HCT116 (cell line): ENCODE data around the gene SPAG4.

Source experiments
- EGR1 ChIP-seq: IDR thresholded peaks from 2 replicates; pipeline ENCODE4 v1.6.1; 2012; ENCODE audit warnings: low read depth
- EZH2 ChIP-seq: fragments of 200-600 bp; sonication (generic); IDR thresholded peaks from 2 replicates; pipeline ENCODE4 v1.6.1; 2017; ENCODE audit warnings: antibody characterized with exemption, mixed run types
- EZH2phosphoT487 ChIP-seq: fragments of 200-600 bp; IDR thresholded peaks from 2 replicates; pipeline ENCODE4 v1.6.1; 2018; ENCODE audit warnings: antibody characterized with exemption, borderline replicate concordance
- POLR2A ChIP-seq: IDR thresholded peaks from 2 replicates; pipeline ENCODE4 v1.7.0; 2011; ENCODE audit warnings: borderline replicate concordance; ENCODE audit not compliant: insufficient read depth, insufficient read length; ENCODE audit errors: extremely low read depth
- POLR2AphosphoS5 ChIP-seq: IDR thresholded peaks from 2 replicates; pipeline ENCODE4 v1.6.1; 2011; ENCODE audit warnings: mild to moderate bottlenecking, low read depth, low read length, moderate library complexity
- RAD21 ChIP-seq: IDR thresholded peaks from 2 replicates; pipeline ENCODE4 v1.6.1; 2012; ENCODE audit warnings: low read depth, mild to moderate bottlenecking
- SIN3A ChIP-seq: IDR thresholded peaks from 2 replicates; pipeline ENCODE4 v1.6.1; 2012; ENCODE audit warnings: low read depth
- TCF7L2 ChIP-seq: IDR thresholded peaks from 2 replicates; pipeline ENCODE4 v1.7.0; 2011; ENCODE audit warnings: borderline replicate concordance, inconsistent platforms; ENCODE audit not compliant: insufficient read depth, insufficient read length; ENCODE audit errors: extremely low read depth
- ZNF274 ChIP-seq: fragments of 200-500 bp; sonication (Bioruptor generic); IDR thresholded peaks from 2 replicates; pipeline ENCODE4 v1.6.1; 2014; ENCODE audit warnings: mild to moderate bottlenecking, low read depth, low read length, inconsistent platforms
- TF ChIP-seq, protein P1 (sequence below), 3 experiments: fragments of 200-600 bp in 1 of 3; sonication (generic) in 1 of 3; IDR thresholded peaks in 2 of 3; conservative IDR thresholded peaks in 1 of 3; 2 replicates each; pipeline ENCODE4 v1.5.1; 2012 to 2017; ENCODE audit warnings: low read depth in 2 of 3, low read length in 2 of 3, antibody characterized with exemption in 1 of 3, borderline replicate concordance in 1 of 3, control low read depth in 1 of 3, mild to moderate bottlenecking in 1 of 3, mixed read lengths in 1 of 3, mixed run types in 1 of 3, moderate library complexity in 1 of 3; ENCODE audit not compliant: insufficient read depth in 1 of 3
- TF ChIP-seq, protein P2 (sequence below): IDR thresholded peaks from 2 replicates; pipeline ENCODE4 v1.6.1; 2011; ENCODE audit warnings: mild to moderate bottlenecking, low read length, moderate library complexity; ENCODE audit not compliant: insufficient replicate concordance; ENCODE audit errors: extremely low read depth
- TF ChIP-seq, protein P3 (sequence below): IDR thresholded peaks from 2 replicates; pipeline ENCODE4 v1.6.1; 2012; ENCODE audit warnings: low read depth
- TF ChIP-seq, protein P4 (sequence below): IDR thresholded peaks from 2 replicates; pipeline ENCODE4 v1.6.1; 2012

DNA sequence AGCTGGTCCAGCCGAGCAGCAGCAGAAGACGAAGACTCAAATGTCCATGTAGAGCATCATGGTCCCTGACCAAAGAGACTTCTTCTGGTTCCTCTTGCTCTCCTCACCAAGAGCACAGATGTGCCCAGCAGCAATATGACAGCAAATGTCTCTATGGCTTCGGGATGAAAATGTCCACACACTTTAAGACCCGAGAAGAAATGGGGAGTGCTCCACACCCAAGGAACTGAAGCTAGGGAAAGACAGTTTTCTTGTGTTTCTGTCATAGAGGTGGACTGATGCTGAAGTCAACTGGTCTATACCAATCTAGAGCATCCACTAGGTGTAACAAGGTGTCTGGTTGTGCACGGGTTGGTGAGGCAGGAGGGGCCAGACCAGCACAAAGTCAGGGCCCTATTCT lies 53.6 kb downstream of the SPAG4 start:
- TF ChIP-seq SIN3A: no peak
- no peak for TF ChIP-seq EGR1
- TF ChIP-seq, protein P1, sequence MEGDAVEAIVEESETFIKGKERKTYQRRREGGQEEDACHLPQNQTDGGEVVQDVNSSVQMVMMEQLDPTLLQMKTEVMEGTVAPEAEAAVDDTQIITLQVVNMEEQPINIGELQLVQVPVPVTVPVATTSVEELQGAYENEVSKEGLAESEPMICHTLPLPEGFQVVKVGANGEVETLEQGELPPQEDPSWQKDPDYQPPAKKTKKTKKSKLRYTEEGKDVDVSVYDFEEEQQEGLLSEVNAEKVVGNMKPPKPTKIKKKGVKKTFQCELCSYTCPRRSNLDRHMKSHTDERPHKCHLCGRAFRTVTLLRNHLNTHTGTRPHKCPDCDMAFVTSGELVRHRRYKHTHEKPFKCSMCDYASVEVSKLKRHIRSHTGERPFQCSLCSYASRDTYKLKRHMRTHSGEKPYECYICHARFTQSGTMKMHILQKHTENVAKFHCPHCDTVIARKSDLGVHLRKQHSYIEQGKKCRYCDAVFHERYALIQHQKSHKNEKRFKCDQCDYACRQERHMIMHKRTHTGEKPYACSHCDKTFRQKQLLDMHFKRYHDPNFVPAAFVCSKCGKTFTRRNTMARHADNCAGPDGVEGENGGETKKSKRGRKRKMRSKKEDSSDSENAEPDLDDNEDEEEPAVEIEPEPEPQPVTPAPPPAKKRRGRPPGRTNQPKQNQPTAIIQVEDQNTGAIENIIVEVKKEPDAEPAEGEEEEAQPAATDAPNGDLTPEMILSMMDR (IDR thresholded peaks at IDR 0.05 in 2 of 3, conservative IDR thresholded peaks at IDR 0.05 in 1 of 3; ENCODE audit: borderline replicate concordance in 1 of 3, insufficient read depth in 1 of 3, low read depth in 2 of 3, low read length in 2 of 3): no peak
- TF ChIP-seq TCF7L2: no peak
- TF ChIP-seq POLR2AphosphoS5: no peak
- TF ChIP-seq, protein P2, sequence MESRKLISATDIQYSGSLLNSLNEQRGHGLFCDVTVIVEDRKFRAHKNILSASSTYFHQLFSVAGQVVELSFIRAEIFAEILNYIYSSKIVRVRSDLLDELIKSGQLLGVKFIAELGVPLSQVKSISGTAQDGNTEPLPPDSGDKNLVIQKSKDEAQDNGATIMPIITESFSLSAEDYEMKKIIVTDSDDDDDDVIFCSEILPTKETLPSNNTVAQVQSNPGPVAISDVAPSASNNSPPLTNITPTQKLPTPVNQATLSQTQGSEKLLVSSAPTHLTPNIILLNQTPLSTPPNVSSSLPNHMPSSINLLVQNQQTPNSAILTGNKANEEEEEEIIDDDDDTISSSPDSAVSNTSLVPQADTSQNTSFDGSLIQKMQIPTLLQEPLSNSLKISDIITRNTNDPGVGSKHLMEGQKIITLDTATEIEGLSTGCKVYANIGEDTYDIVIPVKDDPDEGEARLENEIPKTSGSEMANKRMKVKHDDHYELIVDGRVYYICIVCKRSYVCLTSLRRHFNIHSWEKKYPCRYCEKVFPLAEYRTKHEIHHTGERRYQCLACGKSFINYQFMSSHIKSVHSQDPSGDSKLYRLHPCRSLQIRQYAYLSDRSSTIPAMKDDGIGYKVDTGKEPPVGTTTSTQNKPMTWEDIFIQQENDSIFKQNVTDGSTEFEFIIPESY: no peak
- TF ChIP-seq, protein P3, sequence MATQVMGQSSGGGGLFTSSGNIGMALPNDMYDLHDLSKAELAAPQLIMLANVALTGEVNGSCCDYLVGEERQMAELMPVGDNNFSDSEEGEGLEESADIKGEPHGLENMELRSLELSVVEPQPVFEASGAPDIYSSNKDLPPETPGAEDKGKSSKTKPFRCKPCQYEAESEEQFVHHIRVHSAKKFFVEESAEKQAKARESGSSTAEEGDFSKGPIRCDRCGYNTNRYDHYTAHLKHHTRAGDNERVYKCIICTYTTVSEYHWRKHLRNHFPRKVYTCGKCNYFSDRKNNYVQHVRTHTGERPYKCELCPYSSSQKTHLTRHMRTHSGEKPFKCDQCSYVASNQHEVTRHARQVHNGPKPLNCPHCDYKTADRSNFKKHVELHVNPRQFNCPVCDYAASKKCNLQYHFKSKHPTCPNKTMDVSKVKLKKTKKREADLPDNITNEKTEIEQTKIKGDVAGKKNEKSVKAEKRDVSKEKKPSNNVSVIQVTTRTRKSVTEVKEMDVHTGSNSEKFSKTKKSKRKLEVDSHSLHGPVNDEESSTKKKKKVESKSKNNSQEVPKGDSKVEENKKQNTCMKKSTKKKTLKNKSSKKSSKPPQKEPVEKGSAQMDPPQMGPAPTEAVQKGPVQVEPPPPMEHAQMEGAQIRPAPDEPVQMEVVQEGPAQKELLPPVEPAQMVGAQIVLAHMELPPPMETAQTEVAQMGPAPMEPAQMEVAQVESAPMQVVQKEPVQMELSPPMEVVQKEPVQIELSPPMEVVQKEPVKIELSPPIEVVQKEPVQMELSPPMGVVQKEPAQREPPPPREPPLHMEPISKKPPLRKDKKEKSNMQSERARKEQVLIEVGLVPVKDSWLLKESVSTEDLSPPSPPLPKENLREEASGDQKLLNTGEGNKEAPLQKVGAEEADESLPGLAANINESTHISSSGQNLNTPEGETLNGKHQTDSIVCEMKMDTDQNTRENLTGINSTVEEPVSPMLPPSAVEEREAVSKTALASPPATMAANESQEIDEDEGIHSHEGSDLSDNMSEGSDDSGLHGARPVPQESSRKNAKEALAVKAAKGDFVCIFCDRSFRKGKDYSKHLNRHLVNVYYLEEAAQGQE: no peak
- TF ChIP-seq EZH2phosphoT487: no peak
- TF ChIP-seq, protein P4, sequence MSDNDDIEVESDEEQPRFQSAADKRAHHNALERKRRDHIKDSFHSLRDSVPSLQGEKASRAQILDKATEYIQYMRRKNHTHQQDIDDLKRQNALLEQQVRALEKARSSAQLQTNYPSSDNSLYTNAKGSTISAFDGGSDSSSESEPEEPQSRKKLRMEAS: no peak
- TF ChIP-seq POLR2A: no peak
- TF ChIP-seq RAD21: no peak
- no peak for TF ChIP-seq EZH2
- TF ChIP-seq ZNF274: no peak
